K562 (cell line): ENCODE results near the gene CAST. TPM values are rescaled to one million over a fixed set of nuclear protein-coding genes. Genes with fewer than 3 reads are reported as not detected.

Experiments
- ATAC-seq: fragments of 200-7000 bp; cut with Tn5 transposase; 3 replicates; pipeline ENCODE4 v1.9.1; 2020; ENCODE audit warnings: moderate library complexity
- BruUV-seq: library from RNA; stranded (reverse); fragments of 400-500 nt; replicated peaks from 2 replicates; lab custom pipeline; 2021; lab: Mats Ljungman, UMichigan
- CTCF ChIA-PET: fragments of 300-600 bp; formaldehyde crosslinking; extraction: SDS; loops from one replicate; lab custom pipeline; 2021; ENCODE audit warnings: low intra/inter-chr PET ratio; lab: Yijun Ruan, JAX
- POLR2A ChIA-PET: fragments of 300-600, 350-650 bp; sonication (Branson Sonifier 250); formaldehyde crosslinking; extraction: SDS; loops from one replicate; lab custom pipeline; 2021; ENCODE audit warnings: antibody characterized with exemption, inconsistent platforms; lab: Yijun Ruan, JAX
- DNase-seq, 4 experiments: peaks; one replicate each; pipeline versions ENCODE4 v3.0.0 to v3.0.0-alpha.2; 2011 to 2018; ENCODE audit warnings: low spot score in 3 of 4, mixed read lengths in 3 of 4; ENCODE audit errors: extremely low read depth in 1 of 4
- FAIRE-seq: peaks from 2 replicates; lab custom pipeline; 2011; peaks lifted over from hg19 to GRCh38; lab: Jason Lieb, UNC
- H2AFZ ChIP-seq: 2 replicates; pipeline ENCODE4 v1.6.0; 2011; ENCODE audit warnings: low read depth, low read length, control low read depth, inconsistent platforms
- H3K27ac ChIP-seq: fragments of 200-600 bp; 3 replicates; pipeline ENCODE4 v1.8.0; 2011; ENCODE audit warnings: low read depth, mild to moderate bottlenecking, control low read depth, inconsistent platforms, low read length, moderate library complexity, mixed read lengths; ENCODE audit errors: extremely low read depth
- H3K27me3 ChIP-seq, 2 experiments: fragments of 300-600 bp in 1 of 2; 2 replicates in 1 of 2; 3 replicates in 1 of 2; pipeline versions ENCODE4 v1.6.0 to v1.8.0; 2011; ENCODE audit warnings: inconsistent platforms in 2 of 2, low read length in 2 of 2, mild to moderate bottlenecking in 1 of 2, mixed read lengths in 1 of 2, moderate library complexity in 1 of 2; ENCODE audit not compliant: control insufficient read depth in 2 of 2, insufficient read depth in 2 of 2
- H3K36me3 ChIP-seq: fragments of 300-600 bp; 3 replicates; pipeline ENCODE4 v1.8.0; 2011; ENCODE audit warnings: mild to moderate bottlenecking, low read length, inconsistent platforms; ENCODE audit not compliant: control insufficient read depth, insufficient read depth
- H3K4me1 ChIP-seq, 2 experiments: fragments of 200-600 bp in 1 of 2; replicated peaks in 1 of 2; 2 replicates in 1 of 2; 3 replicates in 1 of 2; pipeline versions ENCODE4 v1.5.1 to v1.8.0; 2011; ENCODE audit warnings: inconsistent platforms in 2 of 2, low read length in 2 of 2, mild to moderate bottlenecking in 1 of 2, mixed read lengths in 1 of 2, moderate library complexity in 1 of 2; ENCODE audit not compliant: control insufficient read depth in 2 of 2, insufficient read depth in 2 of 2
- H3K4me2 ChIP-seq: 2 replicates; pipeline ENCODE4 v1.6.1; 2011; ENCODE audit warnings: low read length, control low read depth, inconsistent platforms, mixed read lengths; ENCODE audit not compliant: insufficient read depth
- H3K4me3 ChIP-seq: fragments of 200-600 bp; sonication (generic), shearing (Covaris generic); 2 replicates; pipeline ENCODE4 v1.5.1; 2016; ENCODE audit warnings: control low read depth, inconsistent platforms
- H3K79me2 ChIP-seq: fragments of 200-600 bp; 3 replicates; pipeline ENCODE4 v1.8.0; 2011; ENCODE audit warnings: low read length, inconsistent platforms; ENCODE audit not compliant: control insufficient read depth, insufficient read depth
- H3K9ac ChIP-seq, 2 experiments: 2 replicates each; pipeline versions ENCODE4 v1.6.0 to v1.6.1; 2011; ENCODE audit warnings: low read depth in 2 of 2, low read length in 2 of 2, control low read depth in 1 of 2, inconsistent platforms in 1 of 2, mild to moderate bottlenecking in 1 of 2, mixed read lengths in 1 of 2; ENCODE audit not compliant: insufficient read depth in 1 of 2
- H3K9me1 ChIP-seq: one replicate; pipeline ENCODE4 v1.6.0; 2011; ENCODE audit warnings: inconsistent platforms, mild to moderate bottlenecking, low read length, moderate library complexity; ENCODE audit not compliant: control insufficient read depth, insufficient read depth
- H3K9me3 ChIP-seq: replicated peaks from 2 replicates; pipeline ENCODE4 v1.5.1; 2011; ENCODE audit warnings: low read depth, low read length, inconsistent platforms; ENCODE audit not compliant: control insufficient read depth, insufficient read depth
- H4K20me1 ChIP-seq: replicated peaks from 2 replicates; pipeline ENCODE4 v1.6.1; 2011; ENCODE audit warnings: low read length, inconsistent platforms, mixed read lengths; ENCODE audit not compliant: control insufficient read depth, insufficient read depth
- ARID2 ChIP-seq: fragments of 450-650 bp; IDR thresholded peaks from 2 replicates; pipeline ENCODE4 v1.6.1; 2017; ENCODE audit warnings: antibody characterized with exemption, mild to moderate bottlenecking
- CC2D1A ChIP-seq: fragments of 450-650 bp; IDR thresholded peaks from 2 replicates; pipeline ENCODE4 v1.6.1; 2017; ENCODE audit warnings: mild to moderate bottlenecking
- DACH1 ChIP-seq: fragments of 450-650 bp; IDR thresholded peaks from 2 replicates; pipeline ENCODE4 v1.6.1; 2018; ENCODE audit not compliant: partially characterized antibody
- NR1H2 ChIP-seq: sonication (generic); formaldehyde crosslinking; IDR thresholded peaks from 2 replicates; pipeline ENCODE4 v1.4.0; 2020; ENCODE audit warnings: mild to moderate bottlenecking, missing genetic modification reagents
- RAD21 ChIP-seq, 2 experiments: fragments of 250-450 bp in 1 of 2; fragments of 450-650 bp in 1 of 2; sonication (Bioruptor Pico) in 1 of 2; formaldehyde crosslinking in 1 of 2; IDR thresholded peaks in 1 of 2; conservative IDR thresholded peaks in 1 of 2; 2 replicates each; pipeline versions ENCODE4 v1.4.0 to v1.8.0; 2020 to 2022; ENCODE audit warnings: mild to moderate bottlenecking in 2 of 2, moderate library complexity in 1 of 2
- SMC3 ChIP-seq: conservative IDR thresholded peaks from 2 replicates; pipeline ENCODE4 v1.6.1; 2011; ENCODE audit warnings: low read depth, low read length, improper control_type of control experiment; ENCODE audit not compliant: insufficient read depth
- STAG1 ChIP-seq: sonication (generic); formaldehyde crosslinking; IDR thresholded peaks from 2 replicates; pipeline ENCODE4 v1.5.0; 2020; ENCODE audit warnings: missing genetic modification reagents, borderline replicate concordance
- TCF7 ChIP-seq: sonication (generic); IDR thresholded peaks from 2 replicates; pipeline ENCODE4 v1.6.1; 2016; ENCODE audit warnings: antibody characterized with exemption, borderline replicate concordance
- ZFP30 ChIP-seq: fragments of 250-450 bp; sonication (Bioruptor Pico); IDR thresholded peaks from 2 replicates; pipeline ENCODE4 v1.8.0; 2022; ENCODE audit warnings: moderate library complexity, mild to moderate bottlenecking, inconsistent platforms, borderline replicate concordance
- ZNF324 ChIP-seq: fragments of 250-450 bp; sonication (Bioruptor Pico); IDR thresholded peaks from 2 replicates; pipeline ENCODE4 v1.4.0; 2020; ENCODE audit warnings: mild to moderate bottlenecking
- WGBS: fragments of 100-300 bp; shearing (Covaris generic); methylation state at CpG from one replicate; pipeline ENCODE4 v1.1.6; 2016; ENCODE audit warnings: low coverage, mixed read lengths; ENCODE audit not compliant: insufficient coverage; ENCODE audit errors: missing lambda C conversion rate; 5-methylcytosine and 5-hydroxymethylcytosine counted together
- in situ Hi-C: fragments of 300-500 bp; cut with MboI; formaldehyde crosslinking; loops from 4 replicates; pipeline ENCODE4 v1.15.0; 2018; ENCODE audit warnings: inconsistent platforms, mixed read lengths
- intact Hi-C: fragments of 100-400 bp; cut with micrococcal nuclease; formaldehyde crosslinking; loops from 2 replicates; pipeline ENCODE4 v1.14.2; 2022
- polyA plus RNA-seq, 8 experiments: library from polyadenylated mRNA; depleted of rRNA in 4 of 8; stranded (reverse) in 5 of 8; unstranded in 3 of 8; fragments of >200 nt; fragmentation: Nextera tagmentation in 2 of 8; fragmentation: Illumina TruSeq in 1 of 8; extraction: Ambion mirVana in 2 of 8; extraction: Trizol in 1 of 8; gene quantifications; 2 replicates each; pipeline versions ENCODE4 v1.2.1 to v1.2.3, GENCODE V29; 2011 to 2014; ENCODE audit warnings: inconsistent platforms in 1 of 8, missing spikeins in 1 of 8
- total RNA-seq, 7 experiments: library from RNA; depleted of rRNA in 6 of 7; stranded (reverse); fragments of >200 nt in 6 of 7; fragmentation: Illumina TruSeq in 2 of 7; extraction: Trizol in 2 of 7; gene quantifications; 2 replicates each; pipeline versions ENCODE4 v1.2.1 to v1.2.3, GENCODE V29; 2011 to 2021; ENCODE audit warnings: low replicate concordance in 1 of 7
- TF ChIP-seq, protein P1 (sequence below): fragments of 200-800 bp; sonication (Bioruptor generic); IDR thresholded peaks from 2 replicates; pipeline ENCODE4 v1.6.1; 2017; ENCODE audit warnings: missing genetic modification characterization, missing compliant biosample characterization
- TF ChIP-seq, protein P2 (sequence below), 3 experiments: IDR thresholded peaks in 2 of 3; conservative IDR thresholded peaks in 1 of 3; 2 replicates each; pipeline ENCODE4 v1.5.1; 2011 to 2012; ENCODE audit warnings: low read length in 3 of 3, mild to moderate bottlenecking in 3 of 3, control low read depth in 2 of 3, improper control_type of control experiment in 1 of 3, inconsistent platforms in 1 of 3, low read depth in 1 of 3, mixed read lengths in 1 of 3, moderate library complexity in 1 of 3; ENCODE audit not compliant: insufficient read depth in 2 of 3
- TF ChIP-seq, protein P3 (sequence below): fragments of 450-650 bp; formaldehyde crosslinking; IDR thresholded peaks from 2 replicates; pipeline ENCODE4 v1.4.0; 2020; ENCODE audit warnings: mild to moderate bottlenecking, moderate library complexity

The CAST gene
- total and polyA plus RNA-seq, 9 of the 15 experiments (the other 6 are each of a cell fraction or from before 2014, with no cell fraction given) = 55.5 to 136 (median 86.1) TPM

DNA sequence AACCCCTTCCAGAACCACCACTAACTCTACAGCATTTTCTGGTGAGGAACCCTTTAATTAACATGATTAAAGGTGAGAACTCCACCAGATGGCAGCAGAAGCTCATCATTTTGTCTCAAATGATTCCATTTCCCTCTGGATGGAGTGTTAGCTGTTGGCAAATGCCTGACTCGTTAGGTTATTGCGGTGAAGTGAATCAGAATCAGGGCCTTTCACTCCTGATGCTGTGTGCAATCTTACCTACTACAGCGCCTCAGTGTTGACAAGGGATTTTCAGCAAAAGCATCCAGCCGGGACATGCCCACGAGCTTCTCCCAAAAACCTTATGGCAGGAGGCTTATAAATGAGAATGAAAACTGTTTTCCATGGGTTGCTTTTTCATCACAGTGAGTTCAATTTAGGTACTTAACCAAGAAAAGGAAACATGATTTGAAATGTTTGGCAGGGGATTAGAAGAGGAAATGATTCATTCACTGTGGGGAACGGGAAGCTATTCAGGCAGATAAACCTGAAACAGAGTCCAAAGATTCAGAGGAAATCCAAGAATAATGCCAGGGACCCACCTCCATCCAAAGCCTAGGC lies 48.0 kb upstream of the CAST start:
- H3K4me1 ChIP-seq = no peaks in the 10 kb centered on the region
- ATAC-seq (peak; percentile 86), DNase-seq (peak; percentile 17 to 66 (median 36)), FAIRE-seq (peak; percentile 86)
- no peaks in the 10 kb centered on the region for H3K27me3 ChIP-seq
- no peaks in the 10 kb centered on the region for H3K9me3 ChIP-seq
- intact Hi-C loops (loop anchor here (1.0 to 10.0 kb wide), 7 partner anchors 74 to 549 kb away; partner anchors contain the start of gene LIX1), in situ Hi-C loops (no loop called here)
- H2AFZ ChIP-seq = no peak overlapping the region
- WGBS = 2% methylated on average over 6 of the region's 6 CpGs
- H3K4me2 ChIP-seq = no peak overlapping the region
- no peaks in the 10 kb centered on the region for H4K20me1 ChIP-seq
- no peaks in the 10 kb centered on the region for H3K9me1 ChIP-seq
- no peak overlapping the region for H3K9ac ChIP-seq
- H3K4me3 ChIP-seq = no peak overlapping the region
- CTCF ChIA-PET = interaction anchor here (1.0 to 2.8 kb wide), 4 partner anchors 74 to 549 kb away, joined by 4 to 20 read pairs (median 5); no protein-coding TSS in a partner anchor
- no TSS peak for BruUV-seq
- H3K36me3 ChIP-seq = no peaks in the 10 kb centered on the region
- no peak overlapping the region for H3K27ac ChIP-seq
- H3K79me2 ChIP-seq = no peaks in the 10 kb centered on the region
- POLR2A ChIA-PET = interaction anchor here (0.5 to 0.9 kb wide), 4 partner anchors 9 to 74 kb away, joined by 3 to 4 read pairs (median 3); no protein-coding TSS in a partner anchor
- TF ChIP-seq, protein P1, sequence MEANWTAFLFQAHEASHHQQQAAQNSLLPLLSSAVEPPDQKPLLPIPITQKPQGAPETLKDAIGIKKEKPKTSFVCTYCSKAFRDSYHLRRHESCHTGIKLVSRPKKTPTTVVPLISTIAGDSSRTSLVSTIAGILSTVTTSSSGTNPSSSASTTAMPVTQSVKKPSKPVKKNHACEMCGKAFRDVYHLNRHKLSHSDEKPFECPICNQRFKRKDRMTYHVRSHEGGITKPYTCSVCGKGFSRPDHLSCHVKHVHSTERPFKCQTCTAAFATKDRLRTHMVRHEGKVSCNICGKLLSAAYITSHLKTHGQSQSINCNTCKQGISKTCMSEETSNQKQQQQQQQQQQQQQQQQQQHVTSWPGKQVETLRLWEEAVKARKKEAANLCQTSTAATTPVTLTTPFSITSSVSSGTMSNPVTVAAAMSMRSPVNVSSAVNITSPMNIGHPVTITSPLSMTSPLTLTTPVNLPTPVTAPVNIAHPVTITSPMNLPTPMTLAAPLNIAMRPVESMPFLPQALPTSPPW = no peak
- TF ChIP-seq CC2D1A = peak; percentile 58; the same call in 1 of the 2 replicates
- TF ChIP-seq ZNF324 (CRISPR knock-in tag) = no peak
- peak; percentile 36; the same call in 1 of the 2 replicates for TF ChIP-seq STAG1 (CRISPR knock-in tag)
- TF ChIP-seq DACH1 = no peak
- peak; percentile 45; the same call in 1 of the 2 replicates for TF ChIP-seq ARID2
- peak; percentile 90 to 92 for TF ChIP-seq RAD21 (CRISPR knock-in tag; conservative IDR thresholded peaks at IDR 0.05 in 1 of 2, IDR thresholded peaks at IDR 0.05 in 1 of 2)
- TF ChIP-seq NR1H2 (CRISPR knock-in tag) = no peak
- TF ChIP-seq, protein P2, sequence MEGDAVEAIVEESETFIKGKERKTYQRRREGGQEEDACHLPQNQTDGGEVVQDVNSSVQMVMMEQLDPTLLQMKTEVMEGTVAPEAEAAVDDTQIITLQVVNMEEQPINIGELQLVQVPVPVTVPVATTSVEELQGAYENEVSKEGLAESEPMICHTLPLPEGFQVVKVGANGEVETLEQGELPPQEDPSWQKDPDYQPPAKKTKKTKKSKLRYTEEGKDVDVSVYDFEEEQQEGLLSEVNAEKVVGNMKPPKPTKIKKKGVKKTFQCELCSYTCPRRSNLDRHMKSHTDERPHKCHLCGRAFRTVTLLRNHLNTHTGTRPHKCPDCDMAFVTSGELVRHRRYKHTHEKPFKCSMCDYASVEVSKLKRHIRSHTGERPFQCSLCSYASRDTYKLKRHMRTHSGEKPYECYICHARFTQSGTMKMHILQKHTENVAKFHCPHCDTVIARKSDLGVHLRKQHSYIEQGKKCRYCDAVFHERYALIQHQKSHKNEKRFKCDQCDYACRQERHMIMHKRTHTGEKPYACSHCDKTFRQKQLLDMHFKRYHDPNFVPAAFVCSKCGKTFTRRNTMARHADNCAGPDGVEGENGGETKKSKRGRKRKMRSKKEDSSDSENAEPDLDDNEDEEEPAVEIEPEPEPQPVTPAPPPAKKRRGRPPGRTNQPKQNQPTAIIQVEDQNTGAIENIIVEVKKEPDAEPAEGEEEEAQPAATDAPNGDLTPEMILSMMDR (IDR thresholded peaks at IDR 0.05 in 2 of 3, conservative IDR thresholded peaks at IDR 0.05 in 1 of 3; ENCODE audit: insufficient read depth in 2 of 3, low read depth in 1 of 3, low read length in 3 of 3) = peak; percentile 41 to 70 (median 53); a peak in 5 of 6 replicates
- TF ChIP-seq, protein P3, sequence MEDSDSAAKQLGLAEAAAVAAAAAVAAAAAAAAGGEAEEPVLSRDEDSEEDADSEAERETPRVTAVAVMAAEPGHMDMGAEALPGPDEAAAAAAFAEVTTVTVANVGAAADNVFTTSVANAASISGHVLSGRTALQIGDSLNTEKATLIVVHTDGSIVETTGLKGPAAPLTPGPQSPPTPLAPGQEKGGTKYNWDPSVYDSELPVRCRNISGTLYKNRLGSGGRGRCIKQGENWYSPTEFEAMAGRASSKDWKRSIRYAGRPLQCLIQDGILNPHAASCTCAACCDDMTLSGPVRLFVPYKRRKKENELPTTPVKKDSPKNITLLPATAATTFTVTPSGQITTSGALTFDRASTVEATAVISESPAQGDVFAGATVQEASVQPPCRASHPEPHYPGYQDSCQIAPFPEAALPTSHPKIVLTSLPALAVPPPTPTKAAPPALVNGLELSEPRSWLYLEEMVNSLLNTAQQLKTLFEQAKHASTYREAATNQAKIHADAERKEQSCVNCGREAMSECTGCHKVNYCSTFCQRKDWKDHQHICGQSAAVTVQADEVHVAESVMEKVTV = peak; percentile 70
- TF ChIP-seq TCF7 = no peak
- no peak for TF ChIP-seq ZFP30
- peak; percentile 68 for TF ChIP-seq SMC3
